Thyroid gland (tissue), 4 donors: Measurements from ENCODE around the gene RAD17.

Experiments
- CTCF ChIP-seq, 6 experiments: fragments of 200-600 bp in 3 of 6; fragments of 450-650 bp in 3 of 6; sonication (generic) in 3 of 6; IDR thresholded peaks; one replicate each; pipeline ENCODE4 v1.5.1; 2016 to 2019; ENCODE audit warnings: antibody characterized with exemption in 6 of 6, mild to moderate bottlenecking in 2 of 6, inconsistent platforms in 1 of 6, moderate library complexity in 1 of 6
- POLR2A ChIP-seq, 2 donors: fragments of 450-650 bp; IDR thresholded peaks; one replicate each; pipeline ENCODE4 v1.6.1; 2017; ENCODE audit warnings: antibody characterized with exemption in 2 of 2, mild to moderate bottlenecking in 2 of 2, moderate library complexity in 1 of 2

GRCh38 chr5:69372394-69372793, 2.8 kb downstream of the RAD17 start:
- TF ChIP-seq CTCF (IDR thresholded peaks at IDR 0.05): no peak
- TF ChIP-seq POLR2A (IDR thresholded peaks at IDR 0.05): no peak
